HL-60/S4 treated with retinoic acid at 250 ng/mL for 4 days and 3 days (cell line): ENCODE results near the gene CHD3.
"Not testable (repeated sequence)": the region's sequence is repeated elsewhere in the genome, so short reads cannot be mapped to it uniquely, and the experiment has no call there.

Experiments used
- in situ Hi-C: fragments of 300-500 bp; cut with MboI; formaldehyde crosslinking; loops from 2 replicates; pipeline ENCODE4 v1.7.0; 2022; ENCODE audit warnings: low sequenced_read_pairs

Gene CHD3

DNA sequence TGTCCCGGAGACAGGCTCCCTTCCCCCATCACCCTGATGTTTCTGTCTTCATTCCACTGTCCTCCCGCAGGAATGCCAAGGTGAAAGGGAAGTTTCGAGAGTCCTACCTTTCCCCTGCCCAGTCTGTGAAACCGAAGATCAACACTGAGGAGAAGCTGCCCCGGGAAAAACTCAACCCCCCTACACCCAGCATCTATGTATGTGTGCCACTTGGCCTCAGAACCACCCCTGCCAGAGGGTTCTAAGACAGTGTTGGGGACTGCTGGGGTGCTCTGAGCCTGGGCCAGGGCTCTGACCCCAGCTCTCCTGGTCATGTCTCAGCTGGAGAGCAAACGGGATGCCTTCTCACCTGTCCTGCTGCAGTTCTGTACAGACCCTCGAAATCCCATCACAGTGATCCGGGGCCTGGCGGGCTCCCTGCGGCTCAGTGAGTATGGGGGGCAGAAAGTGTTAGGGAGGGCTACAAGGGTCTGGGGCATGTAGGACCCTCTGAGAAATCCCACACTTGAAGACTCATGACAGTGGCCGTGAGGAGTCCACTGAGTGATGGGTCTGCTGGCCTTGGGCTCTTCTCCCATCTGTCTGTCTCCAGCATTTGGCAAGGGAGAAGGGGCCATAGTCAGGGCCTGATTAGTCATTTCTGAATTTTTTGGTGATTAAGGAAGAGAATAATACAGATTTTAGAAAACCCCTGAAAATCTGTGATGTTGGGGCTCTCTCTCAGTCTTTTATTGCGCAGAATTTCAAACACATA, 38.7 kb upstream of the CHD3 start:
- in situ Hi-C loops: no loop called here

DNA sequence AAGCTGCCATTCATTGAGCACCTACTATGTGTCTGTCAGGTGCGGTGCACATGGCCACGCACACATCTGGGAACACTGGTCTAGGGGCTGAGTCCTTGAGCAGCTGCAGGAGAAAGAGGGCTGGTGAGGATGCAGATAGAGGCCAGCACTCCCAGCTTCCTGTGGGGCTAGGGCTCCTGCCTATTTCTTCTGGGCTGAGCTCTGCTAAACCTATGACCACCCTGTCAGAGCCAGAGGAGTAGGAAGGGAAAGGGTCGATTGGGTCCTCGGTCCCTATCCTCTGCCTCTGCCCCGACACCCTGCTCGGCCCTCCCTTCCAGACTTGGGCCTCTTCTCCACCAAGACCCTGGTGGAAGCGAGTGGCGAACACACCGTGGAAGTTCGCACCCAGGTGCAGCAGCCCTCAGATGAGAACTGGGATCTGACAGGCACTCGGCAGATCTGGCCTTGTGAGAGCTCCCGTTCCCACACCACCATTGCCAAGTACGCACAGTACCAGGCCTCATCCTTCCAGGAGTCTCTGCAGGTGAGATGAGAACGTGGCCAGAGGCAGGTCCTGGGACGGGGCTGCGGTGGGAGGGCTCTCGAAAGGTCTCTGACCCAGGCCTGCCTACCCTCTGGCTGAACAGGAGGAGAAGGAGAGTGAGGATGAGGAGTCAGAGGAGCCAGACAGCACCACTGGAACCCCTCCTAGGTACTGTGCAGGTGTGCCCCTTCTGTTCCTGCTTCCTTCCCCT, 37.7 kb upstream of the CHD3 start:
- in situ Hi-C loops: no loop called here

DNA sequence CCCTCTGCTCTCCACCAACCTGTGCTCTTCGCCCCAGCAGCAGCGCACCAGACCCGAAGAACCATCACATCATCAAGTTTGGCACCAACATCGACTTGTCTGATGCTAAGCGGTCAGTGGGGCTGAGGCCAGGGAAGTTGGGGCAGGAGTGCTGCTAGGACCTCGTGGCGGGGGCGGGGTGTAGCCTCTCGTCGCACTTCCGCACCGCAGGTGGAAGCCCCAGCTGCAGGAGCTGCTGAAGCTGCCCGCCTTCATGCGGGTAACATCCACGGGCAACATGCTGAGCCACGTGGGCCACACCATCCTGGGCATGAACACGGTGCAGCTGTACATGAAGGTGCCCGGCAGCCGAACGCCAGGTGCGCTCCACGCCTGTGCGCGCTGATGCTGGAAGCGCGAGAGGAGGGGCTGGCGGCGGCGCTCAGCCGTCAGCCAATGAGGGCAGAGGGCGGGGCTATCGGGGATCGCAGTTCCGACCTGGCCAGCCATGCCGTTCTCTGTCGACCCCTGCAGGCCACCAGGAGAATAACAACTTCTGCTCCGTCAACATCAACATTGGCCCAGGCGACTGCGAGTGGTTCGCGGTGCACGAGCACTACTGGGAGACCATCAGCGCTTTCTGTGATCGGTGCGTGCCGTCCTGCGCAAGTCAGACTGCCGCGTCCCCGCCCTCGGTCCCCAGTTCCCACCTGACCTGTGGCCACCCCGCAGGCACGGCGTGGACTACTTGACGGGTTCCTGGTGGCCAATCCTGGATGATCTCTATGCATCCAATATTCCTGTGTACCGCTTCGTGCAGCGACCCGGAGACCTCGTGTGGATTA, 36.9 kb upstream of the CHD3 start:
- in situ Hi-C loops: no loop called here

DNA sequence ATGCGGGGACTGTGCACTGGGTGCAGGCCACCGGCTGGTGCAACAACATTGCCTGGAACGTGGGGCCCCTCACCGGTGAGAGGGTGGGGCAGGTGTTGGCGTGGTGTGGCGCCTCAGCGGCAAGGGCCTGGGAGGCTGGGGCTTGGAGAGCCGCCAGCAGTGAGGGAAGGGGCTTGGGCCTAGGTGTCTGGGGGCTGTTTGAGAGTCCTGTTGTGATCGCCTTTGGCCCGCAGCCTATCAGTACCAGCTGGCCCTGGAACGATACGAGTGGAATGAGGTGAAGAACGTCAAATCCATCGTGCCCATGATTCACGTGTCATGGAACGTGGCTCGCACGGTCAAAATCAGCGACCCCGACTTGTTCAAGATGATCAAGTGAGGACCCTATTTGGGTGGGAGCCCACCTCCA, 36.3 kb upstream of the CHD3 start:
- in situ Hi-C loops: no loop called here

DNA sequence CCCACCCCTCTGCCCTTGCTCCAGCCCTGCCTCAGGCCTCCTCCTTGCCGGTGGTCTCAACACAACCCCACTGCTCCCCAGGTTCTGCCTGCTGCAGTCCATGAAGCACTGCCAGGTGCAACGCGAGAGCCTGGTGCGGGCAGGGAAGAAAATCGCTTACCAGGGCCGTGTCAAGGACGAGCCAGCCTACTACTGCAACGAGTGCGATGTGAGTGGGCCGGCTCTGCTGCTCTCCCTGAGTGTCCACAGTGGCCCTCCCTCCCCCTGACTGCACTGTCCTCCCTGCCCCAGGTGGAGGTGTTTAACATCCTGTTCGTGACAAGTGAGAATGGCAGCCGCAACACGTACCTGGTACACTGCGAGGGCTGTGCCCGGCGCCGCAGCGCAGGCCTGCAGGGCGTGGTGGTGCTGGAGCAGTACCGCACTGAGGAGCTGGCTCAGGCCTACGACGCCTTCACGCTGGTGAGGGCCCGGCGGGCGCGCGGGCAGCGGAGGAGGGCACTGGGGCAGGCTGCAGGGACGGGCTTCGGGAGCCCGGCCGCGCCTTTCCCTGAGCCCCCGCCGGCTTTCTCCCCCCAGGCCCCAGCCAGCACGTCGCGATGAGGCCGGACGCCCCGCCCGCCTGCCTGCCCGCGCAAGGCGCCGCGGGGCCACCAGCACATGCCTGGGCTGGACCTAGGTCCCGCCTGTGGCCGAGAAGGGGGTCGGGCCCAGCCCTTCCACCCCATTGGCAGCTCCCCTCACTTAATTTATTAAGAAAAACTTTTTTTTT, 35.5 kb upstream of the CHD3 start:
- in situ Hi-C loops: no loop called here

DNA sequence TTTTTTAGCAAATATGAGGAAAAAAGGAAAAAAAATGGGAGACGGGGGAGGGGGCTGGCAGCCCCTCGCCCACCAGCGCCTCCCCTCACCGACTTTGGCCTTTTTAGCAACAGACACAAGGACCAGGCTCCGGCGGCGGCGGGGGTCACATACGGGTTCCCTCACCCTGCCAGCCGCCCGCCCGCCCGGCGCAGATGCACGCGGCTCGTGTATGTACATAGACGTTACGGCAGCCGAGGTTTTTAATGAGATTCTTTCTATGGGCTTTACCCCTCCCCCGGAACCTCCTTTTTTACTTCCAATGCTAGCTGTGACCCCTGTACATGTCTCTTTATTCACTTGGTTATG, 34.9 kb upstream of the CHD3 start:
- in situ Hi-C loops: no loop called here

DNA sequence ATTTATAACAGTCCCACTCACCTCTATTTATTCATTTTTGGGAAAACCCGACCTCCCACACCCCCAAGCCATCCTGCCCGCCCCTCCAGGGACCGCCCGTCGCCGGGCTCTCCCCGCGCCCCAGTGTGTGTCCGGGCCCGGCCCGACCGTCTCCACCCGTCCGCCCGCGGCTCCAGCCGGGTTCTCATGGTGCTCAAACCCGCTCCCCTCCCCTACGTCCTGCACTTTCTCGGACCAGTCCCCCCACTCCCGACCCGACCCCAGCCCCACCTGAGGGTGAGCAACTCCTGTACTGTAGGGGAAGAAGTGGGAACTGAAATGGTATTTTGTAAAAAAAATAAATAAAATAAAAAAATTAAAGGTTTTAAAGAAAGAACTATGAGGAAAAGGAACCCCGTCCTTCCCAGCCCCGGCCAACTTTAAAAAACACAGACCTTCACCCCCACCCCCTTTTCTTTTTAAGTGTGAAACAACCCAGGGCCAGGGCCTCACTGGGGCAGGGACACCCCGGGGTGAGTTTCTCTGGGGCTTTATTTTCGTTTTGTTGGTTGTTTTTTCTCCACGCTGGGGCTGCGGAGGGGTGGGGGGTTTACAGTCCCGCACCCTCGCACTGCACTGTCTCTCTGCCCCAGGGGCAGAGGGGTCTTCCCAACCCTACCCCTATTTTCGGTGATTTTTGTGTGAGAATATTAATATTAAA, 34.4 kb upstream of the CHD3 start:
- in situ Hi-C loops: no loop called here

DNA sequence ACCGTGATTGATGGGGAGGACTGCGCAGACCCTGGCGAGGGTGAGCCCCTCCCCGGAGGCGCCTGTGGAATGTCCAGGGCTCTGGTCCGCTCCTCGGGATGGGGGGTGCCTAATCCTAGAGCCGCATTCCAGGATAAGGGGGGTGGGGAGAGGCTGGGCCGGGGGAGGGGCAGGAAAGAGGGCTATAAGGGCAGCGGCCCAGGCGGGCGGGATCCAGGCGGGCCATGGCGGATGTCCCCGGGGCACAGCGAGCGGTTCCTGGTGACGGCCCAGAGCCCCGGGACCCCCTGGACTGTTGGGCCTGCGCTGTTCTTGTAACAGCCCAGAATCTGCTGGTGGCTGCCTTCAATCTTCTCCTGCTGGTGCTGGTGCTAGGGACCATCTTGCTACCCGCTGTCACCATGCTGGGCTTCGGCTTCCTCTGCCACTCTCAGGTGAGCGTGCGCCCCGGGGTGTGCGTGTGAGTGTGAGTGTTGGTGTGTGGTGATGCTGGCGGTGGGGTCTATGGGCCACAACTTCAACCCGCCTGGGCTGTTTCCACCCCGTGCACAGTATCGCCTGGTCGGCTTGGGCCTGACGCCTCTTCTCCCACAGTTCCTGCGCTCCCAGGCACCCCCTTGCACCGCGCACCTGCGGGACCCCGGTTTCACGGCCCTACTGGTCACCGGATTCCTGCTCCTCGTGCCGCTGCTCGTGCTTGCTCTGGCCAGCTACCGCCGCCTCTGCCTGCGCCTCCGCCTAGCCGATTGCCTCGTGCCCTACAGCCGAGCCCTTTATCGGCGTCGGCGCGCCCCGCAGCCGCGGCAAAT, 33.5 kb upstream of the CHD3 start, which contains the start of gene TMEM88:
Gene TMEM88 (plus strand): TSS at position 216 of the 809 bp plus-strand sequence. CDS start 9 bp downstream, at position 225.
- in situ Hi-C loops: no loop called here

DNA sequence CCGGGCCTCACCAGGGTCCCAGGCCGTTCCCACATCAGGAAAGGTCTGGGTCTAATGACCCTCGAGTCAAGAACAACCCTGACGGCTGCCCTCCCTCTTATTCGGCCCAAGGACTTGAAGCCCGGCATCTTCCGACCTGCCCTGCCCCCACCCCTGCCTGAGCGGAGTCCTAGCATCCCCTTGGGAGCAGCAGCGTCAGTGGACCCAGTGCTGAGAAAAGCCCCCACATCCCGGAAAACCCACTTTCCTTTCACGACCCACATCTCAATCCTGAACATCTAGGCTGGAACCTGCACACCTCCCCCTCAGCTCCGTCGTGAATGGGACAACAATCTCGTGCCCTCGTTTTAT, 33.0 kb upstream of the CHD3 start:
- in situ Hi-C loops: no loop called here

DNA sequence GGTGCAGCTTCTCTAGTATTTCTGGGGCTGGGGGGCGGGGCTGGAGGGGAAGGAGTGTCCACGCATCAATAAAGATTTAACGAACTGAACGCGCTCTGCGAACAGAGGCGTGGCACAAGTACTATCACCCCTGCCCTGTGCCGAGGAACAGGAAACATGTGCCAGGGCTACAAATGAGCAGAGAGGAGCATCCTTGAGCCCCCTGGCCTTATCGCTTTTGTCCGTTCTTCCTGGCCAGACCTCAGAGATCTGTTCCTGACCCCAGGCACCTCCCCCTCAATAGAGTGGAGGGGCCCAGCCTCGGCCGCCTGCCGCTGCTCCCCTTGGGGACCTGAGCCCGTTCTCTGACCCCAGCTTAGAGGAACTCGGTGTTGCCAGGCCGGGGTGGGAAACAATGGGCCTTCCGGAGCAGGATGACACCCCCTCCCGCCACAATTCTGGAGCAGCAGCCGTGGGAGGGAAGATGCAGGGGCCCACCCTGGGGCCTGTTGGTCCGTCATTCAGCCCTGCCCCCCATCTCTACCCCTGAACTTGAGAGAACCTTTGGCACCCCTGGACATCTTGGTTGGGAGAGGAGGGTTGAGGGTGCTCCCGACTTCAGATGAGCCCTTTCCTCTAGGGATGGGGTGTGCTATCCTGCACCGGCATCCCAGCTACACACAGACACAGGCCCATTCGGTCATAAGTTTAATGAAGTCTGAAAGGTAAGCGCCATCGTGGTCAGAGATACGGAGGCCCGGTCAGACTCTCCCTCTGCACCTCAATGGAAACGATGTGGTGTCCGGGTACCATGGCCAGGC, 32.4 kb upstream of the CHD3 start:
- in situ Hi-C loops: no loop called here

DNA sequence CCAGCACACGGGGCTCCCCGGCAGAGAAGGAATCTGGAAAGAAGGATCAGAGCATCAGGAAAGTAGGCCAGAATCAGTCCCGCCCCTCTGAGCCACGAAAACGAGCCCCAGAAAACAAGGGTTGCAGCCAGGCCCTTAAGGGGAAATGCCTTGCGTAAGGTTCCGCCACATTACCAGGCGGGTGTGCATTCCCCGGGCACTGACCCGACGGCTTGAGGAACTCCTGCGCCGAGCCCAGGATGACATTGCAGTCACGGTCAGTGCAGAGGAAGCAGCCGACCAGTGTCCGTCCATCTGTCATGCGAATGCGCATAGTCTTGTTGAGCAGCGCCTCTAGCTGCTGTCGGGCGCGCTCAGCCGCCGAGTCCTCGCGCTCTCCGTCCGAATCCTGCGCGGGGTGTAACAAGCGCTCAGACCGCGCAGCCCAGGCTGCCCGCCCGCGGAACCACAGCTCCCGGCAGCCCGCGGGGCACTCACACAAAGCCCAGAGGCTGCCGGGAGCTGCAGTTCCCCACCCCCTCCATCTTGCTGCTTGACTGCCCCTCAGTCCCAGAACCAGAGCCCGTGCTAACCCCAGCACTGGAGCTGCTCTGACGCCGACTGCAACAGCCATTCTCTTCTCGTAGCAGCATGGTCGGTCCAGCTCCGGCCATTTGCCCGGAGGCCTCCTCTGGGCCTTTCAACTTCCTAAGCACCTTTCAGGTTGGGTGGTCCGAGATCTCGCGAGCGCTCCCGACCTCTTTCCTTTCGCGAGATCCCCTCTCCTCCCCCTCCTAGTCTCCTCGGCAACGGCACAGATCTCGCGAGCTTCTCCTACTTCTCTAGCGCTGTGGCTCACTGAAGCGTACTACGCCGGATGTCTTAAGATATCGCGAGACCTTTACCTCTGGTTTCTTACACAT, 31.5 kb upstream of the CHD3 start, which contains the start of gene NAA38:
Gene NAA38 (minus strand): TSS at position 749 of the 902 bp plus-strand sequence. CDS start 96 bp downstream, at position 653.
- in situ Hi-C loops: no loop called here

DNA sequence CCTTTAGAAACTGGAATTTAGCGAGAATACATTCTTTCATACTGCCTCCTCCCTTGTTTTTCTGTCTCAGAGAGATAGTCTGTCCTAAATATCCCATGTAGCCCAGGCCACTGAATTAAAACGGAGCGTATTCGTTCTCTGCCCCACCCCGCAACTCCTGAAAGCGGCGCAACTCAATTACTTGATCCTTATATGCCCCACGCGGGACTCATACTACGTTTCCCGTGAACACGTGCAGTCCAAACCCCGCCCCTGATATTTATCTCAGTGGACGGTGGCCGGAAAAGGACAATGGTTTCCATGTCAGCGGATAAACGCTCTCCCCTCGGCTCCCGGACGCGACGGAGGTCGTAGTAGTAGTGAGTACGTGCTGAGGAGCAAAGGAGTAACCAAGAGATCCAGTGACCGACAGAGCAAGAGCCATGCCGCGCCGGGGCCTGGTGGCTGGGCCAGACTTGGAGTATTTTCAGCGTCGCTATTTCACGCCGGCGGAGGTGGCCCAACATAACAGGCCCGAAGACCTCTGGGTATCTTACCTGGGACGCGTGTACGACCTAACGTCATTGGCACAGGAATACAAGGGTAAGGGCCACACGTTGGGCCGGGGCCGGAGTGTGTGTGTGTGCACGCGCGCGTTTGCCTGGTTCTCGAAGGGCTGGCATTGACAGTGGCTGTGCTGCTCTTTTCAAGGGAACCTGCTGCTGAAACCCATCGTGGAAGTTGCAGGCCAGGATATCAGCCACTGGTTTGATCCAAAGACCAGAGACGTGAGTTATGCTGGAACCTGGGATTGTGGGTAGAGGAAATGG, 30.7 kb upstream of the CHD3 start, which contains the start of gene CYB5D1:
Gene CYB5D1 (plus strand): TSS at position 291 of the 809 bp plus-strand sequence. CDS start 132 bp downstream, at position 423.
- in situ Hi-C loops: no loop called here

DNA sequence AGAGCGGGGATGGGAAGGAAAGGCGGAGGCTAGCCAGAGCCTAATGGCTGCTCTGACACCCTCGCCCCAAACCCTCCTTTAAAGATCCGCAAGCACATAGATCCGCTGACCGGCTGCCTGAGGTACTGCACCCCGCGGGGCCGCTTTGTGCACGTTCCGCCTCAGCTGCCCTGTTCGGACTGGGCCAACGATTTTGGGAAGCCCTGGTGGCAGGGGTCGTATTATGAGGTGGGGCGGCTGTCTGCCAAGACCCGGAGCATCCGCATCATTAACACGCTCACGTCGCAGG, 30.1 kb upstream of the CHD3 start:
- in situ Hi-C loops: no loop called here

DNA sequence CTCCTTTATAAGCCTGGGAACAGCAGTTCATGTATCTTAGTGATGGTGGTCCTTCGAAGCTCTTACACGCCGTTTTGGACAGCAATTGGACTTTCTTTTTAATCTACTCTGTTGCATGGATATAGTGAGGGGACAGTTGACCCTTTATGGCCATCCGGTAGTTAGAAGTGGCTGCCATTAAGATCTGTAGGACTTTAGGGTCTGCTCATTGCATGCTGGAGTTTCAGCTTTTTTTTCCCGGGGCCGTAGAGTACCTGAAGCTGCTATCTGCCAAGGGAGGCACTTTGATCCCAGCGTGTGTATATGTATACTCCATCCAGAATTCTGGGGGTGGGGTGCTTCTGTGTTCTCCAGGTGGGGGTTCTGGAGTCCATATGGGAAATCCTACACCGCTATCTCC, 29.6 kb upstream of the CHD3 start:
- in situ Hi-C loops: no loop called here

DNA sequence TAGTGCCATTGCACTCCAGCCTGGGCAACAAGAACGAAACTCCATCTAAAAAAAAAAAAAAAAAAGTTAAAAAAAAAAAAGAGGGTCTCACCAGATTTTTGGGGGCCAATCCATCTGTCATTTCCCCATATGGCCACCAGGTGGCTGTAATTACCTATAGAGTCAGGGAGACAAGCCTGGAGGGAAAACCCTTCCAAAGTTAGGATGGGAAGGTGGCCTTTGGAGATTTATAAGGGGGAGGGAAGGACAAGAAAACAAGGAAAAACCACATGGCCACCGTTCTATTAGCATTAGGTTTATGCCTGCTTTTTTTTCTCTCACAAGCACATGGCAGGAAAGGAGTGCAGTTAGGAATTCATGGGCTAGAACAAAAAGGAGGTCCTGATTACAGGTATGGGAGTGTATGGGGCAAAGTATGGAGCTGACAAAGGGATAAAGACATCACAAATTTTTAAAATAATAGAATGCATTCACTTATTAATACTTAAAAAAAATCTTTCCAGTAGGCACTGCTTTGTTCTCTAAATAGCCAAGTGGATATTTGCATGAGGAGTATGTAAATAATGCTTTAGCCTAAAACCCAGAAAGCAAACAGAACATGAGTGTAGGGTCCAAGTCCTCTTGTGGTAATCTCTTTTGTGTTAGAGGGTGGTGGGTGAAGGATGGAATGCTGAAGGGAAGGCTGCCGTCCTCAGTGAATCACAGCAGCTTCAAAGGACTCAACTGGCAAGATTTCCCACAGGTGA, 25.7 kb upstream of the CHD3 start:
- in situ Hi-C loops: no loop called here

DNA sequence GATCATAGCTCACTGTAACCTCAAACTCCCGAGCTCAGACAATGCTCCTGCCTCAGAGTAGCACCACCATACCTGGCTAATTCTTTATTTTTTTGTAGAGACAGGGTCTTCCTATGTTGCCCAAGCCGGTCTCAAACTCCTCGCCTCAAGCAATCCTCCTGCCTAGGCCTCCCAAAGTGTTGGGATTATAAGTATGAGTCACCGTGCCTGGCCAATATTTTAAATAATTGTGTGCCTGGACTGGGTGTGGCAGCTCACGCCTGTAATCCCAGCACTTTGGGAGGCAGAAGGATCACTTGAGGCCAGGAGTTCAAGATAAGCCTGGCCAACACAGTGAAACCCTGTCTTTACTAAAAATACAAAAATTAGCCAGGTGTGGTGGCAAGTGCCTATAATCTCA, 24.2 kb upstream of the CHD3 start:
- in situ Hi-C loops: not testable (repeated sequence)
